OCI-LY1 (cell line): ENCODE data around the gene CADM1.

Experiments used
- H2AFZ ChIP-seq: fragments of 200-600 bp; sonication (generic), shearing (Covaris generic); 2 replicates; pipeline ENCODE4 v1.6.0; 2014; ENCODE audit warnings: antibody characterized with exemption, mild to moderate bottlenecking, low read length
- H3F3A ChIP-seq: fragments of 200-600 bp; sonication (generic), shearing (Covaris generic); 2 replicates; pipeline ENCODE4 v1.6.0; 2014; ENCODE audit warnings: mild to moderate bottlenecking, antibody characterized with exemption, low read length, moderate library complexity; ENCODE audit not compliant: insufficient read depth
- H3K27ac ChIP-seq: fragments of 200-600 bp; sonication (generic); 2 replicates; pipeline ENCODE4 v1.5.1; 2014; ENCODE audit warnings: low read length, mixed run types, mild to moderate bottlenecking, low read depth; ENCODE audit not compliant: poor library complexity, severe bottlenecking
- H3K27me3 ChIP-seq: fragments of 200-600 bp; sonication (generic); 2 replicates; pipeline ENCODE4 v1.6.0; 2014; ENCODE audit warnings: antibody characterized with exemption, mild to moderate bottlenecking, low read length, moderate library complexity; ENCODE audit not compliant: insufficient read depth
- H3K36me3 ChIP-seq: fragments of 200-600 bp; sonication (generic); 2 replicates; pipeline ENCODE4 v1.6.1; 2014; ENCODE audit warnings: mild to moderate bottlenecking, antibody characterized with exemption, low read length, moderate library complexity, mixed read lengths; ENCODE audit not compliant: insufficient read depth
- H3K4me1 ChIP-seq: fragments of 200-600 bp; sonication (generic); 2 replicates; pipeline ENCODE4 v1.5.1; 2014; ENCODE audit warnings: mild to moderate bottlenecking, low read length, moderate library complexity; ENCODE audit not compliant: insufficient read depth, severe bottlenecking
- H3K4me2 ChIP-seq: fragments of 200-600 bp; sonication (generic), shearing (Covaris generic); 2 replicates; pipeline ENCODE4 v1.6.1; 2014; ENCODE audit warnings: low read length
- H3K4me3 ChIP-seq: fragments of 200-600 bp; sonication (generic); 2 replicates; pipeline ENCODE4 v1.5.1; 2014; ENCODE audit warnings: low read length, low read depth, mild to moderate bottlenecking, mixed read lengths; ENCODE audit not compliant: poor library complexity, severe bottlenecking
- H3K79me2 ChIP-seq: fragments of 200-600 bp; shearing (Covaris generic); 2 replicates; pipeline ENCODE4 v1.6.1; 2016; ENCODE audit warnings: mixed run types, low read length, mixed read lengths; ENCODE audit not compliant: insufficient read depth
- H3K9ac ChIP-seq: fragments of 200-600 bp; sonication (generic), shearing (Covaris generic); 2 replicates; pipeline ENCODE4 v1.6.1; 2014; ENCODE audit warnings: mild to moderate bottlenecking, low read length, mixed read lengths
- H3K9me2 ChIP-seq: fragments of 200-600 bp; sonication (generic), shearing (Covaris generic); 2 replicates; pipeline ENCODE4 v1.6.1; 2014; ENCODE audit warnings: low read depth, mild to moderate bottlenecking, low read length, mixed read lengths
- H3K9me3 ChIP-seq: fragments of 200-600 bp; shearing (Covaris generic); 2 replicates; pipeline ENCODE4 v1.6.1; 2014; ENCODE audit warnings: low read length, mixed read lengths
- H4K20me1 ChIP-seq: fragments of 200-600 bp; sonication (generic), shearing (Covaris generic); 2 replicates; pipeline ENCODE4 v1.6.0; 2016; ENCODE audit warnings: mild to moderate bottlenecking, low read length; ENCODE audit not compliant: insufficient read depth
- CTCF ChIP-seq: fragments of 200-600 bp; sonication (generic), shearing (Covaris generic); IDR thresholded peaks from 2 replicates; pipeline ENCODE4 v1.5.1; 2017; ENCODE audit warnings: mild to moderate bottlenecking, antibody characterized with exemption, low read length, moderate library complexity, mixed read lengths
- EZH2 ChIP-seq: fragments of 200-600 bp; sonication (generic), shearing (Covaris generic); IDR thresholded peaks from 2 replicates; pipeline ENCODE4 v1.8.0; 2017; ENCODE audit warnings: borderline replicate concordance, mixed run types, mild to moderate bottlenecking, antibody characterized with exemption, low read length, moderate library complexity, mixed read lengths

The CADM1 gene

DNA sequence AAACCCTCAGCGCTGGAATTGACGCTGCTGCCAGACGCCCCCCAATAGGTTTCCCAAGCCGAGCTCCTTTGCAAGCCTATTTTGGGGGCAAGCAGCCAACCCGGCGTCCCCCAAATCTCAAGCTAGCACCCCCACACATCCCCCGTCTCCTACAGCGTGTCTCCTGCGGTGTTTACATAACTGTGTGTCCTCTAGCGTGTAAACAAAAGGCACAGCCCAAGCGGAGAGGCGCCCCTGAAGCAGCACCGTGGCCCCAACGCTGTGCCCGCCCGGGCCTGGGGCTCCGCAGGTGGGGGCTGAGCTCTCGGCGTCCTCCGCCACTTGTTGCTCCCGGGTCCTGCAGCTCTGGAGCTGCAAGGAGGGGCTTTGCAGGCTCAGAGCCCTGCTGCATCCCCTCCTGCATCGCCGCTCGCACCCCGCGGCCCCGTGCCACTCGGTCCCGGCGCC, 1.6 kb downstream of the CADM1 start:
- H3K9me2 ChIP-seq = no peaks in the 10 kb centered on the region
- H3K4me2 ChIP-seq = no peak overlapping the region
- H3K4me3 ChIP-seq = no peak overlapping the region
- no peak overlapping the region for H3K27ac ChIP-seq
- H3K9me3 ChIP-seq = no peaks in the 10 kb centered on the region
- no peaks in the 10 kb centered on the region for H3K4me1 ChIP-seq
- TF ChIP-seq CTCF = no peak
- TF ChIP-seq EZH2 = no peak
- H3K36me3 ChIP-seq = no peaks in the 10 kb centered on the region
- H3K27me3 ChIP-seq = no peaks in the 10 kb centered on the region
- H4K20me1 ChIP-seq = no peaks in the 10 kb centered on the region
- H3K79me2 ChIP-seq = no peaks in the 10 kb centered on the region
- H3F3A ChIP-seq = no peaks in the 10 kb centered on the region
- no peak overlapping the region for H2AFZ ChIP-seq
- no peak overlapping the region for H3K9ac ChIP-seq

DNA sequence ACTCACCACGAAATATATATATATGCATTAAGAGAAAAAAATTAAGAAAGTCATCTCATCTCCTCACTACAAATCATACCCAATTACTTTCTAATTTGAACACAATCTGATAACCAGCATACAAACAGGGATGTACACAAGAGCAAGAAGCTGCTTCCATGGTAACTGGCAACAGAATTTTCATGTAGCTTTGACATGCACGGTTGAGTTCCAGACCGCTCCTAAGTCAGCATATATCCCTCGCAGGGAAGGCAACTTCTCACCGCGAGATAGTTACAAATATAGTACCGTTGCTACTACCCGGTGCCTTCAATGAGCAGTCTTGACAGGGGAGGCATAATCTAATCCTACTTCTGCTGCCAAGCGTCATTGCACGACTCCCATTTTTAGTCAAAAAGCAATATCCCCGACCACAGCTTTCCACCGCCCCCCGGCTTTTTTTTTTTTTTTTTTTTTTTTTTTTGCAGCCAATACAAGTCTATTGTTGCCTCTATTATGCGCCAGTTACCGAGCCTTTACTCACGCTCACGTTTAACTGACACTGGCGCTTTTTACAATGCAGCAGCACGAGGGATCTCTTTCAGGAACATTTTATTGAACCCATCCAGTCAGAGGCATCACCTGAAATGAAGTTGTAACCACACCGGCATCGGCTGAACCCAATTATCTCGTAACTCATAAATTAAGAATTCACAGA, 2.2 kb downstream of the CADM1 start:
- Histone ChIP-seq H3K27me3 (no peaks in the 10 kb centered on the region), H3F3A (no peaks in the 10 kb centered on the region), H3K9me3 (no peaks in the 10 kb centered on the region), H4K20me1 (no peaks in the 10 kb centered on the region), H3K79me2 (no peaks in the 10 kb centered on the region), H3K4me3 (no peak overlapping the region), H3K4me2 (no peak overlapping the region), H3K36me3 (no peaks in the 10 kb centered on the region), H3K27ac (no peak overlapping the region), H3K9ac (no peak overlapping the region), H3K4me1 (no peaks in the 10 kb centered on the region), H2AFZ (no peak overlapping the region), H3K9me2 (no peaks in the 10 kb centered on the region)
- TF ChIP-seq CTCF (no peak), EZH2 (no peak)

GRCh38 chr11:115501502-115501892, 2.7 kb downstream of the CADM1 start:
- Histone ChIP-seq H3K9me3 (no peaks in the 10 kb centered on the region), H3K9me2 (no peaks in the 10 kb centered on the region), H3F3A (no peaks in the 10 kb centered on the region), H3K4me2 (no peak overlapping the region), H4K20me1 (no peaks in the 10 kb centered on the region), H3K27me3 (no peaks in the 10 kb centered on the region), H3K36me3 (no peaks in the 10 kb centered on the region), H3K4me3 (no peak overlapping the region), H3K79me2 (no peaks in the 10 kb centered on the region), H3K9ac (no peak overlapping the region), H3K4me1 (no peaks in the 10 kb centered on the region), H3K27ac (no peak overlapping the region), H2AFZ (no peak overlapping the region)
- TF ChIP-seq CTCF = no peak
- TF ChIP-seq EZH2 = no peak
